PFSK-1 (cell line): Measurements from ENCODE around the gene DCUN1D1.

ENCODE experiments used
- FOXP2 ChIP-seq: optimal IDR thresholded peaks from 2 replicates; pipeline ENCODE3; 2011; ENCODE audit warnings: borderline replicate concordance, control low read depth, inconsistent platforms; ENCODE audit not compliant: insufficient read depth; ENCODE audit errors: extremely low read length, extremely low read depth
- POLR2AphosphoS5 ChIP-seq: IDR thresholded peaks from 2 replicates; pipeline ENCODE4 v1.6.1; 2012; ENCODE audit warnings: low read depth, mild to moderate bottlenecking, control low read depth, low read length, moderate library complexity
- REST ChIP-seq, 2 experiments: IDR thresholded peaks; 2 replicates each; pipeline versions ENCODE4 v1.6.1 to v1.8.0; 2011 to 2012; ENCODE audit warnings: low read depth in 2 of 2, low read length in 2 of 2, control low read depth in 1 of 2, inconsistent platforms in 1 of 2, mild to moderate bottlenecking in 1 of 2, moderate library complexity in 1 of 2; ENCODE audit not compliant: insufficient read depth in 1 of 2
- SIN3A ChIP-seq: IDR thresholded peaks from 2 replicates; pipeline ENCODE4 v1.6.1; 2012; ENCODE audit warnings: mild to moderate bottlenecking, low read length, moderate library complexity, borderline replicate concordance; ENCODE audit not compliant: insufficient read depth
- TAF1 ChIP-seq: IDR thresholded peaks from 2 replicates; pipeline ENCODE4 v1.6.1; 2012; ENCODE audit warnings: low read length, control low read depth, borderline replicate concordance; ENCODE audit not compliant: insufficient read depth

DNA sequence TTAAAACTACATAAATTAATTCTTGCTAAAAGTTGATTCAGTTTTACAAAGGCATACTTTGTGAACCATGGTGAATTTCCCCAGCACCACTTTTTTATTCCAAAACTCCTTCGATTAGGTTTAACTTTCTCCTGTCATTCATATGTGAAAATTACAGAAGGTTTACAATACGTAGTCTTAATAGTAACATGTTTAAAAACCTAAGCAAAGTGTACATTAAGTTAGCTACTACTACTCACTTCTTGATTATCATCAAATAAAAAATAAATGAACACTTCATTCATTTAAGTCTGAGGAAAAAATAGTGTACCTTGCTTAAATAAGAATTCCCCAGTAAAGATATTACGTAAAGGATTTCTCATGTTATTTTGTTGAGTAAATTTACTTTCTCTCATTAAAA lies 38.6 kb downstream of the DCUN1D1 start:
- TF ChIP-seq POLR2AphosphoS5 (no peak), TAF1 (no peak), SIN3A (no peak), REST (IDR thresholded peaks at IDR 0.05; ENCODE audit: insufficient read depth in 1 of 2, low read depth in 2 of 2, low read length in 2 of 2) (no peak), FOXP2 (no peak)
